GM19372 (cell line): ENCODE measurements around the gene WDR13.
"Not testable (repeated sequence)": the region's sequence is repeated elsewhere in the genome, so short reads cannot be mapped to it uniquely, and the experiment has no call there.

Experiments used
- ATAC-seq: cut with Tn5 transposase; IDR thresholded peaks from one replicate; pipeline ENCODE4 v1.9.1; 2021; ENCODE audit warnings: mild to moderate bottlenecking, low read depth, moderate library complexity; ENCODE audit not compliant: unreplicated experiment

WDR13 gene

DNA sequence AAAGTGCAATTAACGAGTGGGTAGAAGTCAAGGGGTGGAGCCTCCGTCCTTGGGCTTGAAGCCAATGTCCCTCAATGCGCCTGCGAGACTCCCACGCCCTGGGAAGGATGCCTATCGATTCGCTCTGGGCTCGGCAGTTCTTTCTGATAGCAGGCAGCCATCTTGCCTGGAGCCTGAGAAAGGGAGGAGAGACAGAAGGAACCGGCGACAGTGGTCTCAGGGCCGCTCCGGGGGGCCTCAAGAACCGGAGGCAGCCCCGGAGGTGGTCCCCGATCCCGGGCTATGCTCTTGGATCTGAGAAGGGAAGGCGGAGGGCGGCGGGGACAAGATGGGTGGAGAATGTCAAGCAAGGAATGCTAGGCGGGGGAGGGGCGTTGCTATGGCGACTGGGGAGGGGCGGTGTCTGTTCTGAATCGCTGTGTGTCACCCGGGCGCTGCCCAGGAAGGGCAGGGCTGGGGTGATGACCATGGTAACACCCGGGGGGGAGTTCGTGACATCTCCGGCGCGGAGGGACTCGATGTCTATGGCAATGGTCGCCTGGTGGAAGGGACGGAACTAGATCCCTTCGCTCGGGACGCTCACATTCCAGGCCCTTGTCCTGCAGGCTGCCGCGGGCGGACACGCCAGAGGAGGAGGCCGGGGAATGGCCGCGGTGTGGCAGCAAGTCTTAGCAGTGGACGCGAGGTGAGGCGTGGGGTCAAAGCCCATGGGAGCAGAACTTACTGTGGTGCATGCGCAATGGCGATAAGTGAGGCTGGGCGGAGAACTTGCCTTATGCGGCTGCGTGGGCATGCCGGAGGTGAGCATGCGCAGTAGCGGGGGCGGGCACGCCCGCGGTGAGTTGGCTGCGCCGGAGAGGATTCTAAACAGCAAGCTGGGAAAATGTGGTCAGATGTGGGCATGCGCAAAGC, at the start of gene WDR13:
Gene WDR13 (plus strand): TSS at position 140 of the 912 bp plus-strand sequence. CDS start 505 bp downstream, at position 645.
- peak; percentile 79 for ATAC-seq

DNA sequence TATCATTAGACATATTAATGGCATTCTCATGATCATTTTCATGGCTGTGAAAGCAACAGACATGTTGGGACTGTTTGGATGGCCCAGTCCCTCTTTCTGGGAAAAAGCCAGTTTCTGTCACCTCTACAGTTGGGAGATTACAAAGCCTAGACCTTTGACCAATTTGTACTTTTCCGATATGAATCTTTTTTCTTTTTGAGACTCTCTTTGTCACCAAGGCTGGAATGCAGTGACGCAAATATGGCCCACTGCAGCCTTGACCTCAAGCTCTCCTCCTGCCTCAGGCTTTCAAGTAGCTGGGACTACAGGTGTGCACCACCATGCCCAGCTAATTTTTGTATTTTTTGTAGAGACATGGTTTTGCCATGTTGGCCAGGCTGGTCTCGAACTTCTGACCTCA, 48.4 kb upstream of the WDR13 start:
- no peak for ATAC-seq

GRCh38 chrX:48555731-48556325, 41.5 kb upstream of the WDR13 start:
- ATAC-seq = not testable (repeated sequence)

DNA sequence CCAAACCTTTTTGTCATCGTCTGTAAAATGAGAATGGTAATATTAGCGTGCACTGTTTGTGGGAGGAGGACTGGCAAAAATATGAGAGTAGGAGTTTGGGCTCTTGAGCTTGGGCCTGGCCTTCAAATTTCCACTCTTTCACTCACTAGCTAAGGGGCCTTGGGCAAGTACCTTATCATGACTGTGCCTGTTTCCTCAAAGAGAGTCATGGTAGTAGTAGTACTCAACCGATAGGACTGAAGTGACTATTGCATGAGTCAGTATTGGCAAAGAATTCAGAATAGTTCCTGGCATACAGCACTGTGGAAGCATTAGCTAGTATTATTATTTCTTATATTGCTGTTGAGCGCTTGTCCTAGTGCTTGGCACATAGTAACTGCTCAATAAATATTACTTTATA, 39.0 kb upstream of the WDR13 start:
- ATAC-seq = no peak

GRCh38 chrX:48559636-48560035, 37.7 kb upstream of the WDR13 start:
- no peak for ATAC-seq

DNA sequence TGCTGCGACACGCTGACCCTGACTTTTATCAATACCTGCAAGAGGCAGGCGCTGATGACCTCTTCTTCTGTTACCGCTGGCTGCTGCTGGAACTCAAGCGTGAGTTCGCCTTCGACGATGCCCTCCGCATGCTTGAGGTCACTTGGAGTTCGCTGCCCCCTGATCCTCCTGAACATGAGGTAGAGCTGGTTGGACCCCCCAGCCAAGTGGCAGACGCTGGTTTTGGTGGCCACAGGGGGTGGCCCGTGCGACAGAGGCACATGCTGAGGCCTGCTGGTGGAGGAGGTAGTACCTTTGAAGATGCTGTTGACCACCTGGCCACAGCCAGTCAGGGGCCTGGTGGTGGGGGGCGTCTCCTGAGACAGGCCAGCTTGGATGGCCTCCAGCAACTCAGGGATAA, 37.2 kb upstream of the WDR13 start:
- no peak for ATAC-seq

DNA sequence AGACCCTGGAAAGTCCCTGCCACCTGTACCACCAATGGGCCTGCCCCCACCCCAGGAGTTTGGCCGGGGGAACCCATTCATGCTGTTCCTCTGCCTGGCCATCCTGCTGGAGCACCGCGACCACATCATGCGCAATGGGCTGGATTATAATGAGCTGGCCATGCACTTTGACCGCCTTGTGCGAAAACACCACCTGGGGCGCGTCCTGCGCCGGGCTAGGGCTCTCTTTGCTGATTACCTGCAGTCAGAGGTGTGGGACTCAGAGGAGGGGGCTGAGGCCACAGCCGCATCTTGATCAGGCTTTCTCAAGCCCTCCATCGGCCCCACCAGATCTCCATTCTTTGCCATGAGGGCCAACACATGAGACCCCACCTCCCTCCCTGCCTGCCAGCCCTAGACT, 36.6 kb upstream of the WDR13 start:
- no peak for ATAC-seq

GRCh38 chrX:48569958-48570357, 27.3 kb upstream of the WDR13 start:
- ATAC-seq = no peak

DNA sequence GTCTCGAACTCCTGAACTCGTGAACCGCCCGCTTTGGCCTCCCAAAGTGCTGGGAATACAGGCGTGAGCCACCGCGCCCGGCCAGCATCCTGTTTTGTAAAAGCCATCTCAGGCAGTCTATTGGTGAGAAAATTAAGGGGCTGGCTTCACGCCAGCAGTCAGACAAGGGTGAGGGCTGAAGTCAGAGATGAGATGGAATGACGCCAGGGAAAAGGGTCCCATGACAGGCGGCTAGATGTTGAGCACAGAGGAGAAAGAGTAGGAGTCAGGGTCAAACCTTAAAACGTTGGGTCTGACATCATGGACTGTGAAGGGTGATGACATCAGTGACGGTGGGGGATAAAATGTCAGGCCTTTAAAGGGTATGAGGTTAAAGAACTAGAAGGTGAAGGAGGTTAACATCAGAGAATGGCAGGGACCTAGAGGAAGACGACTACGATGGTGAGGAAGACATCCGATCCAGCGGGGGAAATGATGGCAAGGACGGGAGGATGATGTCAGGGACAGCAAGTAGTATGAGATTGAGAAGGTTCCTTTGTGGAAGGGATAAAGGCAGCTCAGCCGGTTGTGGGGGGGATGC, 23.5 kb upstream of the WDR13 start:
- ATAC-seq = no peak

- ATAC-seq = peak; percentile 92
These were observed 22.7 kb upstream of the WDR13 start, which contains the start of gene RBM3 for GRCh38 chrX:48574270-48575266. Gene RBM3 (plus strand): TSS chrX:48574484. CDS start chrX:48575181, 697 bp downstream.

DNA sequence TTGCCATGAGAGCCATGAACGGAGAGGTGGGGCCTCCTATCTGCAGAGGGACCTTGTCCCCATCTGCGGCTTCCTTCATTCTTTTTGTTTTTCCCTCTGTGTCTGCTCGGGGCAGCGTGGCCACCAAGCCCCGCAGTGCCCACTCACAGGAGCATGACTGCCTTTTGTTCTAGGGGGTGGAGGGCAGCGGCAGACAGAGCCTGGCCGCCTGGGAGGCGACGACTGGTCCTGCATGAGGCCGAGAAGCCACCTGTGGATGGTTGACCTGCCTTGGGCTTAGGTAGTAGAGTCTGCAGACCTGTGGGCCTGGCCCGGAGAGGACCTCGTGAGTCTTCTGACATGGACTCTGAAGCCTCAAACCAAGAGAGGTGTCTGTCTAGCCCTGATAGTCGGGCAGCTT, 21.6 kb upstream of the WDR13 start:
- ATAC-seq = no peak

GRCh38 chrX:48576108-48576507, 21.2 kb upstream of the WDR13 start:
- ATAC-seq = no peak

DNA sequence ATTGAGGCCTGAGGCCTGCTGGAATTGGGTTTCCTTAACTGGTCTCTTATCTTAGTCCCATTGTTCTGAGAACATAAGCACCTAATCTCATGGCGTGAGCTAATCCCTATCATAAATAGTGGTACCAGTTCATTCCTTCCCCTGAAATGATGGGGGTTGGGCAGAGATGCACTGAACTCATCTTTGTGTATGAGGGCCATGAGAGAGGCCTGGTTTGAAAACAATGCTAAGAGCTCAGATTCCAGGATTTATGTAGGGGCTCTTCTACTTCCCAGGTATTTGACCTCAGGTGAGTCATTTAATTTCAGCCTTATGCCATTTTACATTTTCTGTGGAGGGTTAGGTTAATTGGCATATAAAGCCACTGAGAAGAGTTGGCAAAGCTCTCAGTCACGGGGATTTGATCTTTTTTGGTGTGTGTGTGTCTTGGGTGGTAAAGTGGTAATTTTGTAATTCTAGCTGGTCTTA, 18.6 kb upstream of the WDR13 start:
- no peak for ATAC-seq

DNA sequence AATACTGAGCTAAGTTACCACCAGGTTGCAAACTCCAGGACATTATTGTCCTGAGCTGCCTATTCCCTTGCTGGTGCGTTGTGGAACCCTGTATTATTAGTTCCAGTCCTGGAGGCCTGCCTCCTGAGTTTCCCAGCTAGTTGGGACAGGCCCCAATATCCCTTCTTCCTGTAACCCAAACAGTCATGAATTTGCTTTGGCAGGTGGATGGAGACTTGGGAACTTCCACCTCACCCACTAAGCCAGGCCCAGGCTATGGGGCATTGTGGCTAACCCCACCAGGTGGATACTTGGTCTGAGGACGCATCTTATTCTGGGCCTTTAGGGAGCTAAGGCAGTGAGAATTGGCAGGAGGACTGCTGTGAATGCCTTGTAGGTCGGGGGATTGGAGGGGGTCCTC, 18.0 kb upstream of the WDR13 start:
- no peak for ATAC-seq

GRCh38 chrX:48580662-48581061, 16.6 kb upstream of the WDR13 start:
- no peak for ATAC-seq

DNA sequence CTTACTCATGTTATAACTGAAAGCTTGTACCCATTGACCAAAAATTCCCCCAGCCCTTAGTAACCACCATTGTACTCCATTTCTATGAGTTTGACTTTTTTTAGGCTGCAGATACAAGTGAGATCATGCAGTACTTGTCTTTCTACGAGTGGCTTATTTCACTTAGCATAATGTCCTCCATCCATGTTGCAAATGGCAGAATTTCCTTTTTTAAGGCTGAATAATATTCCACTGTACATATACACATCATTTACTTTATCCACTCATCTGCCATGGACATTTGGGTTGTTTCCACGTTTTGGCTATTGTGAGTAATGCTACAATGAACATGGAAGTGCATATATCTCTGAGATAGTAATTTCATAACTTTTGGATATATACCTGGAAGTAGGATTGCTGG, 12.6 kb upstream of the WDR13 start:
- no peak for ATAC-seq

- ATAC-seq = no peak
These were observed 7.7 kb upstream of the WDR13 start for GRCh38 chrX:48589482-48590162.

GRCh38 chrX:48590203-48591103, 6.8 kb upstream of the WDR13 start:
- ATAC-seq = no peak
